ENCODE results near the gene ZNF598. TPM values are rescaled to one million over a fixed set of nuclear protein-coding genes. Genes with fewer than 3 reads are reported as not detected.
"Not testable (repeated sequence)": the region's sequence is repeated elsewhere in the genome, so short reads cannot be mapped to it uniquely, and the experiment has no call there.

ZNF598 gene
- total RNA-seq, 1 donor from 2014 or later = 42.1 TPM

GRCh38 chr16:1976951-1977874 is 32.4 kb downstream of the ZNF598 start:
- no peak for DNase-seq (ENCODE audit: low spot score)

- no peak for DNase-seq (ENCODE audit: low spot score)
These were observed 33.5 kb downstream of the ZNF598 start for GRCh38 chr16:1976216-1976520.

GRCh38 chr16:1975432-1976215 is 34.0 kb downstream of the ZNF598 start:
- DNase-seq (ENCODE audit: low spot score) = no peak

- no peak for DNase-seq (ENCODE audit: low spot score)
These were observed 35.2 kb downstream of the ZNF598 start for GRCh38 chr16:1974157-1975070.

- no peak for DNase-seq (ENCODE audit: low spot score)
These were observed 36.0 kb downstream of the ZNF598 start for GRCh38 chr16:1973461-1974156.

GRCh38 chr16:1972490-1972877 is 37.1 kb downstream of the ZNF598 start:
- DNase-seq (ENCODE audit: low spot score) = no peak

GRCh38 chr16:1971796-1972489 is 37.7 kb downstream of the ZNF598 start, which contains the start of gene TBL3:
TBL3 (plus strand) TSS chr16:1972053; CDS start chr16:1972165, 112 bp downstream.
- peak; percentile 94 for DNase-seq (ENCODE audit: low spot score)

GRCh38 chr16:1968146-1968953 is 41.3 kb downstream of the ZNF598 start:
- DNase-seq (ENCODE audit: low spot score) = no peak

GRCh38 chr16:1966460-1966859 is 43.2 kb downstream of the ZNF598 start, which contains the start of gene RNF151:
RNF151 (plus strand) TSS chr16:1966856; CDS start chr16:1966882, 26 bp downstream.
- DNase-seq (ENCODE audit: low spot score) = no peak

- no peak for DNase-seq (ENCODE audit: low spot score)
These were observed 44.1 kb downstream of the ZNF598 start for GRCh38 chr16:1965396-1966001.

GRCh38 chr16:1964506-1965395 is 44.9 kb downstream of the ZNF598 start, which contains the start of gene RPS2:
RPS2 (minus strand) TSS chr16:1964826; CDS start chr16:1964625, 201 bp downstream.
- peak; percentile 99 for DNase-seq (ENCODE audit: low spot score)

GRCh38 chr16:1963806-1964505 is 45.7 kb downstream of the ZNF598 start:
- DNase-seq (ENCODE audit: low spot score) = no peak

GRCh38 chr16:1962161-1963153 is 47.2 kb downstream of the ZNF598 start:
- not testable (repeated sequence) for DNase-seq (ENCODE audit: low spot score)

GRCh38 chr16:1961651-1962067 is 48.0 kb downstream of the ZNF598 start:
- no peak for DNase-seq (ENCODE audit: low spot score)

GRCh38 chr16:1960665-1961630 is 48.7 kb downstream of the ZNF598 start:
- DNase-seq (ENCODE audit: low spot score) = no peak
